ENCODE results near the gene PIEZO1.
A peak's percentile ranks its signal among the peaks of the same experiment; 100 is the strongest.

PIEZO1 gene

GRCh38 chr16:88816736-88817535 is 31.9 kb upstream of the PIEZO1 start:
- no peak for DNase-seq

DNA sequence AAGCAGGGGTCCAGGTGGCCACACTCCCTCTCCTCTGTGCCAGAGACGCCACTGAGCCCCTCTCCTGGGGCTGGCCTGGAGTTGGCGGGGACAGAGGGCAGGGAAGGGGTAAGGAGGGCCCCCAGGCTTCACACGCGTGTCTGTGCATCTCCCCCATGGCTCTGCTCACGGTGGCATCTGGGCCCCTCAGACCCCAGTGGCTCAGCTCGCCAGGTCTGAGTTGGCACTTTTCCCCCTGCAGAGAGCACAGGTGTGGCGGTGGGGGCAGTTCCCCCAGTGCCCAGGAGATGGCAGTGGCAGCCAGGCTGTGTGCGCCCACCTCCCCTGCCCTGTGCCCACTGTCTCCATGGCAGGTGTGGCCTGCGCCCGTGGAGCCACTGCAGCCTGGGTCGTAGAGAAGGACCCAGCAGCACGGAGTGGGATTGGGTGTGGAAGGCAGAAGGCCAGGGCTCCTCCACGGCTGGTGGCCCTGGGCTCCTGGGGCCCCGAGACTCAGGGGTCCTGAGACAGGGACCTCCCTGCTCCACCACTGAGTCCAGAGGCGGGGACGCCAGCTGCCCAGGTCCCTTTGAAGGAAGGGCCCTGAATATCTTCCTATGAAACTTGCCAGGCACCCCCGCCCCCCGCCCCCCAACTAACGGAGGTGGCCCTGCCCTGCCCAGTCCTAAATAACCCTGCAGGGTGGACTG is 31.0 kb upstream of the PIEZO1 start:
- no peak for DNase-seq

GRCh38 chr16:88815227-88815626 is 30.2 kb upstream of the PIEZO1 start:
- DNase-seq: no peak

GRCh38 chr16:88814144-88814502 is 29.1 kb upstream of the PIEZO1 start:
- no peak for DNase-seq

DNA sequence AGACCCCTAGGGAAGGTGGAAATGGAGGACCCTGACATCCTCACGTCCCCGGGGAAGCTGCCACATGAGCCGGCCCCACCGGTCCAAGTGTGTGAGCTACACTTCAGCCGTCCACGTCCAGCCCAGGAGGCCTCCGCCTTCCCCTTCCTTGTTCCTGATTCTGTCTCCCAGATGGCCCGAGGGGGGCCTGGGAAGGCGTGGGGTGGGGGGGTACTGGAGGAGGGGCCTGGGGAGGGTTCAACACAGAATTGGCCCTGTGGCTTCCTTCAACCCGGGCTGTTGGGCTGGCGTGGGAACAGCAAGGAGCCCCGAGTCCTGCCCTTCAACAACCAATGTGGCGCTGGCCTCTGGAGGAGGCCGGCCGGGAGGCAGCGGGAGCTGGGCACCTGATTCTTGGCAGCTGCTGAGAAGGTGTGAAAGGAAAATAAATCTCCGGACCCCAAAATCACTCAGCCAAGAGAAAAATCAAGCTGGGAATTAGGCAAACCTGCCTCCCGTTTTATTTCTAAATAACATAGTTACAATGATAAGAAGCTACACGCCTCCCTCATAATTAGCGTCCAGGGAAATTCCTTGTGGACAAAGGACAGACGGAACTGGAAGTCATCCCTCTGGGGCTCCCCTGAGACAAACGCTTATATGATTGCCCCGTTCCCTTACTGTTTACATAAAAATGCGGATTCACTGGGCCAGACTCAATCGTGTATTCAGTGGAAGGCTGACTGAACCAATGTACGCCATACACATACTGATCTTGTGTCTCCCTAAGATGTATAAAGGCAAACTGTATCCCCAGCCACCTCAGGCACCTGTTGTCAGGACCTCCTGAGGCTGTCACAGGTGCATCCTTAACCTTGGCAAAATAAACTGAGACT is 28.5 kb upstream of the PIEZO1 start:
- no peak for DNase-seq

GRCh38 chr16:88812513-88813268 is 27.7 kb upstream of the PIEZO1 start:
- DNase-seq: no peak

DNA sequence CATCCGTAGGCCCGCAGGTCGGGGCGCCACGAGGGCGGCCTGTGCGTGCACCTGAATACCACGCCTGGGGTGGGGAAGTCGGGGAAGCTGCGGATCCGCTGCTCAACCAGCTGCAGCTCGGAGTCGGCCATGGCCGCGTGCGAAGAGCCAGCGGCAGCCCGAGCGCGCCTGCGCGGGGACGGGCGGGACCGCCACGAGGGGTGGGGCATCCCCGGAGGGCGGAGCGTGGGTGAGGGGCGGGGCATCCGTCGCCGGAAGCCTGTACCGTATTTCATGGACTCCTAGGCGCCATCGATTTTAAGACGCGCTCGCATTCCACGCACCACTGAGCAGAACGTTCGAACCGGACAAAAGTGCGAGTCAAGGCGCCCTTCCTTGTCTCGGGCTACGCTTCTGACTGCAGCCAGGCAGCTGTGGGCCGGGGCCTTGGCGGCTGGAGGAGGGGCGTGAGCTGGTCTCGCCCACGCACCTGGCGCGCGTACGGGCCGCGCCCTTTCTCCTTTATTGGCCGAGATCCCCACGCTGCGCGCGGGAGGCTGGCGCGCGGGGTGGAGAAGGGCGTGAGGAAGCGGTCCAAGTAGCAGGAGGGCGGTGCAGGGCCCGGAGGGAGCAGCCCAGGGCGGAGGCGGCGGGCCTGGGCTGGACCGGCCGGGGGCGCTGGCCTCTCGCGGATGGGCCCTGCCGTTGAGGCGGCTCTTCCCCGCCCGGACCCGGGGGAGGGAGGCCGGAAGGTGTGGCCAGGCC is 26.9 kb upstream of the PIEZO1 start, which contains the start of gene APRT:
TSS of gene APRT (minus strand) at position 160 of the 744 bp plus-strand sequence. CDS start at position 131, 29 bp downstream.
- DNase-seq: peak; percentile 59

DNA sequence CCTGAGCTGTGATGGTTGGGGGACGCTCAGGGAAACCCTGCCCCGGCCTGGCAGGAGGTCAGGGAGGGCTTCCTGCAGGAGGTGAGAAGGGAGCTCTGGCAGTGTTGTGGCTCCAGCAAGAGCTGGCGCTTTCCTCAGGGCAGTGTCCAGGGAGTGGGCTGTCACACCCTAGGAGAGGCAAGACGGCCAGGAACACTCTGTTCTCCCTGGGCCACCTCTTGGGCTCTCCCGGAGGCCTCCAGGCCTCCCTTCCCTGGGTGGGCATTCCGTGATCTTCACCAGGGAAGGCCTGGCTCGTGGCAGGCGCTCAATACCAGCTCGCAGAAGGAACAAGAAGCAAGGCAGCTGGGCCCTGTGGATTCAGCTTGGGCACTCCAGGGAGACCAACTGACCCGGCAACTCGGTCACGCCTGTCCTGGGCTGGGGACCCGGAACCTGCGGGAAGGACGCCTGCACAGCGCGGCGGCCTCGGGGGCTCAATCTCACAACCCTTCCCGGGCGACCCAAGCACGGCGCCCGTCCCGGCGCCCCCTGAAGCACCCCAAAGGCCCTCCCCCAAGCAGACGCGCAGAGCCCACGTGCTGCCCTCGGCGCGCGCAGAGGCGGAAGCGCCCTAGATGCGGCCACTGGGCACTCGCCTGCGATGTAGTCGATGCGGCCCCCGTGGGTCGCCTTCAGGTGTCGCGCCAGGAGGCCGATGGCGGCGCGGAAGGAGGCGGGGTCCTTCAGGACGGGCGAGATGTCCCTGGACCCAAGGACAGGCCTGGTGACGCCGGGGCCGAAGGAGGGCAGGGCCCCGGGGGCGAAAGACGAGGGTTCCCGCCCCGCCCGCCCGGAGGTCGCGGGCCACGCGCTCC is 26.1 kb upstream of the PIEZO1 start:
- DNase-seq: peak; percentile 50

- DNase-seq: no peak
Measured at GRCh38 chr16:88810166-88810911, 25.3 kb upstream of the PIEZO1 start.

GRCh38 chr16:88809676-88810165 is 24.7 kb upstream of the PIEZO1 start:
- DNase-seq: no peak

- no peak for DNase-seq
Measured at GRCh38 chr16:88809068-88809675, 24.2 kb upstream of the PIEZO1 start.

DNA sequence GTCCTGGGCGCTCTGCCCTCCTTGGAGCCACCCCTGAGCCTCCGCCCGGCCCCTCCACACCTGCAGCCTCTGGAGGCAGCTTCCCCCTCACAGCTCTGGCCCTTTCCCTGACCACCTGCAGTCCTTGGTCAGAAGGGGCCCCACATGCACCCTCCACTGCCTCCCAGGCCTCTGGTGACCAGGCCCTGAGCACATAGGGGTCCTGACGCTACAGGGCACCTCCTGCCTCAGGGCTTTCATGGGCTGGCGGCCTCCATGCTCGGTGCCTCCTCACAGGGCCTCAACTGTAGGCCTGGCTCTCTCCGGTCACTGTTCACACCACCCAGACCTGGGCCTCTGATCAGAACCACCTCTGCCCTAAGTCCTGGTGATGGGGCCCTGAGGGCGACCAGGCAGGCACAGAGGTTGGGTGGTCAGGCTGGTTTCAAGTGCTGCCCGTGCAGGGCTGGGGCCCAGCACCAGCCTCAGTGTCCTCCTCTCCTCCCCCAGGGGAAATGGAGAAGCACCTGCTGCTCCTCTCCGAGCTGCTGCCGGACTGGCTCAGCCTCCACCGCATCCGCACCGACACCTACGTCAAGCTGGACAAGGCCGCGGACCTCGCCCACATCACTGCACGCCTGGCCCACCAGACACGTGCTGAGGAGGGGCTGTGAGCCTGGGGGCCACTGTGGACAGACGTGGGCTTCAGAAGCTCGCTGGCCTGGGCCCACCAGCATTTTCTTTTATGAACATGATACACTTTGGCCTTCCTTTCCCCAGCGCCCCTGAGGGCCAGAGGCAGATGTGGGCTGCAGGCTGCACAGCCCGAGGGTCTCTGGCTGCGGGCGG is 22.8 kb upstream of the PIEZO1 start:
- no peak for DNase-seq

- no peak for DNase-seq
Measured at GRCh38 chr16:88807142-88807625, 22.2 kb upstream of the PIEZO1 start.

- no peak for DNase-seq
Measured at GRCh38 chr16:88806491-88807111, 21.6 kb upstream of the PIEZO1 start.

DNA sequence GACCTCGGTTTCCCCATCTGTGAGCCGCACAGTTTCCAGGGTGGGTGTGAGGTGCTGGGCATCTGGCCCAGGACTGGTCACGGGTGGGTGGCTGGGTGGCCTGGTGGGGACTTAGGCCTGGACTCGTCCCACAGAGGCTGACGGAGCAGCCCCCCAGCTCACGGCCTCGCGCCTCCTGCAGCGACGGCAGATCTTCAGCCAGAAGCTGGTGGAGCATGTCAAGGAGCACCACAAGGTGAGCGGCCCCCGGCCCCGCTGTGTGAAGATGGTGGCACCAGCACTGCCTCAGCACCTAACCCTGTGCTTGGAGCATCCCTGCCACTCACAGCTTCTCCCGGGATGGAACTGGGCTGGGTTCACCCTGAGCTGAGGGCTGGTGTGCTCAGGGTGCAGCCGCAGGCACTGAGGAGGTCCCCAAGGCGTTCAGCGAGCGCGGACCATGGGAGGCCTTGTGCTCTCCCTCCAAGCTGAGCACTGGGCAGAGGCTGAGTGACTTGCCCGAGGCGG is 20.9 kb upstream of the PIEZO1 start:
- no peak for DNase-seq

GRCh38 chr16:88805340-88805715 is 20.3 kb upstream of the PIEZO1 start:
- no peak for DNase-seq

- no peak for DNase-seq
Measured at GRCh38 chr16:88804552-88805339, 19.7 kb upstream of the PIEZO1 start.
